ENCODE data around the gene PTOV1.
A peak's percentile ranks its signal among the peaks of the same experiment; 100 is the strongest.
"Not testable (repeated sequence)": the region's sequence is repeated elsewhere in the genome, so short reads cannot be mapped to it uniquely, and the experiment has no call there.

Gene PTOV1

DNA sequence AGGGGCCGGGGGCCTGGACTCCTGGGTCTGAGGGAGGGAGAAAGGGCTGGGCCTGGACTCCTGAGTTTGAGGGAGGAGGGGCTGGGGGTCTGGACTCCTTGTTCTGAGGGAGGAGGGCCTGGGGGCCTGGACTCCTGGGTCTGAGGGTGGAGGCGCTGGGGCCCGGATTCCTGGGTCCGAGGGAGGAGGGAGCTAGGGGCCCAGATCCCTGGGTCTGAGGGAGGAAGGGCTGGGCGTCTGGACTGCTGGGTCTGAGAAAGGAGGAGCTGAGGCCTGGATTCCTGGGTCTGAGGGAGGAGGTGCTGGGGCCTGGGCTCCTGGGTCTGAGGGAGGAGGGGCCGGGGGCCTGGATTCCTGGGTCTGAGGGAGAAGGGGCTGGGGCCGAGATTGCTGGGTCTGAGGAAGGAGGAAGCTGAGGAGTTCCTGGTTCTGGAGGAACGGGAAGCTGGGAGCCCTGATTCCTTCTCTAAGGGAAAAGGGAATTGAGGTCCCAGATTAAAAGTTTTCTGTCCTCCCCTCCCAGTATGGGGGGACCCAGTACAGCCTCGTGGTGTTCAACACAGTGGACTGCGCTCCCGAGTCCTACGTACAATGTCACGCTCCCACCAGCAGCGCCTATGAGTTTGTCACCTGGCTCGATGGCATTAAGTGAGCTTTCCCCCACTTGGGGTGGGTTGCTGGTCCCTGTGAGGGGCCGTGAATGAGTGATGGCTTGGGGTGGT is 32.1 kb upstream of the PTOV1 start:
- DNase-seq, result no peak

DNA sequence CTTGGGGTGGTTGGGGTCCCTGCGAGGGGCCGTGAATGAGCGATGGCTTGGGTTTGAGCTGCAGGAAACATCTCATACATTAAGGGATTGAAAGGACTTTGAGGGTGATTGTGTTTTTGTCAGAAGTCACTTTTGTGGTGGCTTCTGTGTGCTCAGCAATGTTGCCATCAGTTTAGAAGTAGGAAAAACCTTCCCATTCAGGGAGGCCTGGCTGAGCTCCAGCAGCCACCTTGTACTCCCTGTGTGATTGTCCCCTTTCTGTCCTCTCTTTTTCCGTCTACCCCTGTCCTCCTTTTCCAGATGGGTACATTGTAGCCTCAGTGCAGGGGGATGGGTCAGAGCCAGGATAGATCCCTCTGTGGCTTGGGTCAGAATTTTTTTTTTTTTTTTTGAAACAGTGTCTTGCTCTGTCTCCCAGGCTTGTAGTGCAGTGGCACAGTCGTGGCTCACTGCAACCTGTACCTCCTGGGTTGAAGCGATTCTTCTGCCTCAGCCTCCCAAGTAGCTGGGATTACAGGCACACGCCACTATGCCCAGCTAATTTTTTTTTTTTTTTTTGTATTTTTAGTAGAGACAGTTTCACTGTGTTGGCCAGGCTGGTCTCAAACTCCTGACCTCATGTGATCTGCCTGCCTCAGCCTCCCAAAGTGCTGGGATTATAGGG is 31.4 kb upstream of the PTOV1 start:
- DNase-seq, result not testable (repeated sequence)

DNA sequence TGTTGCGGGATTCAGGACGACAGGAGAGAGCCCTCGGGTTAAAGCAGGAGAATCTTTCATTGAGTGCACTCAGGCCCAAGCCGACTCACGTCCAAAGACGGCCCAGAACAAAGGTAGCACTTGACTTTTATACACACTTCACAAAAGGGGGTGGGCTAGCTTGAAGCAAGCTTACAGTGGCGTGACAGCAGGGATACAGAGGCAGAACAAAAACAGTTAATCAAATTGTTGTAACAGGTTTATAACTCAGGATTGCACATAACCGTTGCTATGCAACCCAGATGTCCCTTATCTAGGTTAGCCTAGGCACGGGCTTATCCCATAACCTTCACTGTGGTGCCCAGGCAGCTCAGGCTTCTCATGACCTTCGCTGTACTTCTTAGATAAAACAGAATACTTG is 30.8 kb upstream of the PTOV1 start:
- DNase-seq, result peak; percentile 25

DNA sequence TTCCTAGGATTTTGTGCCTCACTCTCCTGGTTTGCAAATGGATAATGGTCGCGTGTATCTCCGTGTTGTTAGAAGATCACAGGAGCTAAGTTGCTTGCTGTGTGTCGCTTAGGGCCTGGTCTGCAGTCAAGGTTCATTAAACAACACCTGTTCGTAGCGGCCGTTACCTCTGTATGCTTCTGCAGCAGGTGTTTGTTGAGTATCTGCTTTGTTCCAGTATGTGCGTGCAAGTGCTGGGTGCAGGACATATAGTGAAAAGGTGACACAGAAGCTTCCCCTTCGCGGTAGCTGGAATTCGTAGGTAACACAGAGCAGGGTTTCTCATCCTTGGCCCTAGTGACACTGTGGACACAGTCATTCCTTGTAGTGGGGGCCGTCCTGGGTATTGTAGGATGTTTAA is 27.5 kb upstream of the PTOV1 start:
- DNase-seq, result peak; percentile 91

DNA sequence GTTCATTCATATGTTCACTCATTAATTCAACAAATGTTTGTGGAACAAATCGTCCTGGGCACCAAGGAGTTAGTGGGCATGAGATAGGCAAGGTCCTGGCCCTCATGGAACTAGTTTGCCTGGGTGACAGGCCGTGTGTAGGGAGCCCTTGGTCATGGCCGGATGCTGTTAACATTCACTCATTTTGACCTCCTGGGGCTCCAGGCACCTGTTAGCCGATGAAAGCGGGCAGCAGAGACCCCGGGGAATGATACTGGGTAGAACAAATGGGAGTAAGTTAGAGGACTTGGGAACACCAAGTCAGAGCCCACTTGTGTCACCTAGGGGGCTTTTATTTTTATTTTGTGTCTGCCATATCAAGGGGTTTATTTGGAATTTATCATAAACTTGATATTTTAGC is 26.3 kb upstream of the PTOV1 start:
- no peak for DNase-seq

DNA sequence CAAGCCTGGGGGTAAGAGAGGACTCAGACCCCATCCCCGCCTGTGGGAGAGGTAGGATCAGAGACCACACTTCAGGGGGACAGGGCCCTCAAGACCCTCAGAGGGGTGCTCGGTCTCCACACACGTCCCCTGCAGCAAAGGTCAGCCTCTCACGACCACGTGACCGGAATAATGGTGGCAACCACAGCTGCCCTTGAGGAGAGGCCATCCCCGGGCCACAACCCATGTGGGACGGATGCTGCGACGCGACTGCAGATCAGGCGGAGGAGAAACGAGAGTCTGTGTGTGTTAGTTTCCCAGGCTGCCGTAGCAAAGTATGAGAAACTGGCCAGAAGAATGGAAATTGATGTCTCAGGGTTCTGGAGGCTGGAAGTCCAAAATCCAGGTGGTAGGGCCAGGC is 23.9 kb upstream of the PTOV1 start:
- no peak for DNase-seq

DNA sequence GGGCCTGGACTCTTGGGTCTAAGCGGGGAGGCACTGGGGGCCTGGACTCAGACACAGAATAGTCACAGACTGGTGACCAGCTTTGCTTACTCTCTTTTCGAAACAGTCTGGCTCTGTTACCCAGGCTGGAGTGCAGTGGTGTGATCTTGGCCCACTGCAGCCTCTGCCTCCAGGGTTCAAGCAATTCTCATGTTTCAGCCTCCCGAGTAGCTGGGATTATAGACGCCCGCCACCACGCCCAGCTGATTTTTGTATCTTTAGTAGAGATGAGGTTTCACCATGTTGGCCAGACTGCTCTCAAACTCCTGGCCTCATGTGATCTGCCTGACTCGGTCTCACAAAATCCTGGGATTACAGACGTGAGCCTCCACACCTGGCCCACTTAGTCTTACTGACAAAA is 21.8 kb upstream of the PTOV1 start:
- no peak for DNase-seq

DNA sequence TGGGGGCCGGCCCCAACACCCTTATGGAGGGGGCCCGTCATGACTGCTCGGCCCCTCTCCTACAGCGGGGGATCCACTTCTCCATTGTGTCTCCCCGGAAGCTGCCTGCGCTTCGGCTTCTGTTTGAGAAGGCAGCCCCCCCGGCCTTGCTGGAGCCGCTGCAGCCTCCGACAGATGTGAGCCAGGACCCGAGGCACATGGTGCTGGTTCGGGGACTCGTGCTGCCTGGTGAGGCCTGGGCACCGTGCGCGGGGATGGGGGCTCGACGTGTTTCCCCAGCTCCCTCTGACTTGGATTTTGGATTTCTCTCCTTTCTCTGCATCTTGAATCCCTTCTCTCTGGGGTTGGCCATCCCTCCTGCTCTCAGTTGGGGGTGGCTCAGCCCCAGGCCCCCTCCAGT is 21.2 kb upstream of the PTOV1 start:
- no peak for DNase-seq

DNA sequence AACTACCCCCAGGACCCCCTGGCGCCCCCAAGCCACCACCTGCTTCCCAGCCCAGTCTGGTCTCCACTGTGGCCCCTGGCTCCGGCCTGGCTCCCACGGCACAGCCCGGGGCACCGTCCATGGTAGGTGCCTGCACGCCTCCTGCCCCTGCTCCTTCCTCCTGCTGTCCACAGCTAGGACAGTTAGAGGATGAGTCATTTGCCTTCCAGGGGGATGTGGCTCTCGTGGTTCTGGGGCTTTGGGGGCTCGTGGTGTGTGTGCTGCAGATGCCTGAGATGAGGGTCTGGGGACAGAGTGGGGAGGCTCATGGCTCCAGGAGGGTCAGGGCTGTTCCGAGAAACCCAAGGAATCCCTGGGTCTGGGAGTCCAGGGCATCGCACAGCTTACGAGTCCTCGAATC is 20.2 kb upstream of the PTOV1 start:
- DNase-seq, result no peak

DNA sequence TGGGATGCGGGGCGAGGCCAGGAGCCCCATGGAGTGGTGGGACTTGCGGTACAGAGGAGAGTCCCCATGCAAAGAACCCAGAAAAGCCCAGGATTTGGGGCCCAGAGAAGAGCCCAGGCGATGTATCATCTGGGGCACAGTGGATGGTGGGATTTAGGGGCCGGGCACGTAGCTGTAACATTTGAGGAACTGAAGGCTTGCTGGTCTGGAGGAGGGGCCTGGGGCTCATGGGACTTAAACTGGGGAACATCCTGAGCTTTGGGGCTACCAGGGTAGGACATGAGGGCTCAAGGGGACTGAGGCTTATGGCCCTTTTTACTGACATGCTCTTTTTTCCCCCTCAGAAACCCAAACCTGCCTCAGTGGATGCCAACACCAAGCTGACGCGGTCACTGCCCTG is 19.4 kb upstream of the PTOV1 start:
- no peak for DNase-seq

DNA sequence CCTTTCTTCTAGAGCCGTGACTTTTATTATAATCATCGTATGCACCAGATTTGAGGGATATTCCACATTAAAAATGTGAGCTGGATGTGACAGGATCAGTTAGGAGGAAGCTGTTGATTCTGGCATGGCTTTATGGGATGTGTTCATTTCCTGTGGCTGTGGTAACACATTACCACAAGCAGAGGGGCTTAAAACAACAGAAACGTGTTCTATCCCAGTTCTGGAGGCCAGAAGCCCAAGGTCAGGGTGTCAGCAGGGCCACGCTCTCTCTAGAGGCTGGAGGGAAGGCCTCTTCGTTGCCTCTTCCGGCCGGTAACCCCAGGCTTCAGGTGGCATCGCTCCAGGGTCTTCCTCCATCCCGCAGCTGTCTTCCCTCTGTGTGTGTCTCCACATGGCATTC is 18.4 kb upstream of the PTOV1 start:
- no peak for DNase-seq

DNA sequence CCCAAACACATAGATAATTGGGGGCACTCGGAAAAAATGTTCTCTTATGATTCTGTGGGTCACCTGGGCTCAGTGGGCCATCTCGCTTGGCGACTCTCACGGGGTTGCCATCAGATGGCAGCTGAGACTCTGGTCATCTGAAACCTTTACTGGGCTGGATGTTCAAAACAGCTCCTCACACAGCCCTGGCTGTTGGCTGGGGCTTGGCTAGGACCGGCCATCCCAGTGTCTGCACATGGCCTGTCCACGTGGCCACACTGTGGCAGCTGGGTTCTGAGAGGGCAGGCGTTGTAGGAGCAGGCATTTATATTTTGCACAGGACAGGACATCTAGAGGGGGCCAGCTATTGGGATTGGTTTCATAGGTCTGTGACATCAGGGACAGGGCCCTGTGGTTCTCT is 17.4 kb upstream of the PTOV1 start:
- DNase-seq, result no peak

DNA sequence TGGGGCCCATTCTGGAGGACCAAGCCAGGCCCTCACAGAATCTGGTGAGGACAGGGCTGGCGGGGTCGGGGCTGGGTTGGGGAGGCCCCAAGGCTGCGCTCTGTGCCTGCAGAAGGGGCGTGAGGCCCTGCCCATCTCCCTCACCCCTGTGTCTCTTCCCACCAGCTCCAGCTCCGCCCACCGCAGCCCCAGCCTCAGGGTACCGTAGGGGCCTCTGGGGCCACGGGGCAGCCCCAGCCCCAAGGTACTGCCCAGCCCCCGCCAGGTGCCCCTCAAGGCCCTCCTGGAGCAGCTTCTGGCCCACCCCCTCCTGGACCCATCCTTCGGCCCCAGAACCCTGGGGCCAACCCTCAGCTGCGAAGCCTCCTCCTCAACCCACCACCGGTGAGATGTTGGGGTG is 15.4 kb upstream of the PTOV1 start:
- DNase-seq, result no peak

DNA sequence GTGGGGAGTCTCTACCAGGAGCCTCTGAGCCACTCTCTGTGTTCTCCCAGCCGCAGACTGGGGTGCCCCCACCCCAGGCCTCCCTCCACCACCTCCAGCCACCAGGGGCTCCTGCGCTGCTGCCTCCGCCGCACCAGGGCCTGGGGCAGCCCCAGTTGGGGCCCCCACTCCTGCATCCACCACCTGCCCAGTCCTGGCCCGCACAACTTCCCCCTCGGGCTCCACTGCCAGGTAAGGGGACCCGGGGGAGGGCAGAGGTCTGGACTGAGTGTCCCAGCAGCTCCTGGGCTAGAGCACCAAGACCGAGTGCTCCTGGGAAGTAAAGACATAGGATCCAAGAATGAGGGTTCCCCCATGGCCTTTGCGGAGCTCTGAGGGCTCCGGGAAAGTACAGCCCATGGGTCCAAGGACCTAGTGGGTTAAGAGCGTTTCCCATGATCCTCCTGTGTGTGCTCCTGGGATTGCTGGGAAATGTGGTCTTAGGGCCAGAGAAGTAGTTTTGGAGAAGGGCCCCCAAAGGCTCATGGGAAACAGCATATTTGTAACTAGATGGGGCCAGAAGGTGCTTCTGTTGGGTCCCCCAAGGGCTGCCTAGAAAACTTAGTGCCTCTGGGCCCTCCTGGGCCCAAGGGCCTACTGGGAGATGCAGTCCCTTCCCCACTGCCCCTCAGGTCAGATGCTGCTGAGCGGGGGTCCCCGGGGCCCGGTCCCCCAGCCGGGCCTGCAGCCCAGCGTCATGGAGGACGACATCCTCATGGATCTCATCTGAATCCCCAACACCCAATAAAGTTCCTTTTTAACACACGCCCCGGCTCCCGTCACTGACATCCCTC is 14.6 kb upstream of the PTOV1 start:
- no peak for DNase-seq

DNA sequence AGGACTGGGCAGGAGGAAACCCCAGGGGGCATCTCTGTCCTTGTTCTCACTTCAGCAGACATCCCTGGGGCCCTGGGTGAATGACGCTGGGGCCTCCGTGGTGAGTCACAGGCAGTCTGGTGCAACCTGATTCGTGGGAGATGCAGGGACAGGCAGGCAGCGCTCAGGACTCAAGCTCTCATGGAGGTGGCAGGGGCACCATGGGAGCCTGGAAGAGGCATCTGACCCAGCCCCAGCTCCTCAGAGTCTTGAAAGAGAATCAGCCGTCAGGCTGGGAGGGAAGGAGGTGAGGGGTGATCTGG is 14.0 kb upstream of the PTOV1 start:
- no peak for DNase-seq

DNA sequence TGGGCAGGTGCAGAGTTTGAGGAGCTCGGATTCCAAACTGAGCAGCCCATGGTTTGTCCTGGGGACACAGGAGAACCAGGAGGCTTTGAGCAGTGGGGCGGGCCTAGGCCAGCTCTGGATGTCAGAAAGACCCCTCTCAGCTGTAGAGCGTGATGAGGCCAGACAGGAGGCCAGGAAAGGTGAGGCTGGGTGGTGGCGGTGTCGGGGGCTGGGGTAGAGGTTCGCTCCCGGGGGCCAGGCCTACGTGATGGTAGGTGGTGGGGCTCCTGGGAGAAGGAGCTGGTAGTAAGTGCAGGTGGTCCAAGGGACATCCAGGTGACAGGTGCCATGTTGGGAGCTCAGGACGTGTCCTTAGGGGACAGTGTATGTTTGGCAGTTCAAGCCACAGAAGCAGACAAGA is 13.5 kb upstream of the PTOV1 start:
- DNase-seq, result no peak

DNA sequence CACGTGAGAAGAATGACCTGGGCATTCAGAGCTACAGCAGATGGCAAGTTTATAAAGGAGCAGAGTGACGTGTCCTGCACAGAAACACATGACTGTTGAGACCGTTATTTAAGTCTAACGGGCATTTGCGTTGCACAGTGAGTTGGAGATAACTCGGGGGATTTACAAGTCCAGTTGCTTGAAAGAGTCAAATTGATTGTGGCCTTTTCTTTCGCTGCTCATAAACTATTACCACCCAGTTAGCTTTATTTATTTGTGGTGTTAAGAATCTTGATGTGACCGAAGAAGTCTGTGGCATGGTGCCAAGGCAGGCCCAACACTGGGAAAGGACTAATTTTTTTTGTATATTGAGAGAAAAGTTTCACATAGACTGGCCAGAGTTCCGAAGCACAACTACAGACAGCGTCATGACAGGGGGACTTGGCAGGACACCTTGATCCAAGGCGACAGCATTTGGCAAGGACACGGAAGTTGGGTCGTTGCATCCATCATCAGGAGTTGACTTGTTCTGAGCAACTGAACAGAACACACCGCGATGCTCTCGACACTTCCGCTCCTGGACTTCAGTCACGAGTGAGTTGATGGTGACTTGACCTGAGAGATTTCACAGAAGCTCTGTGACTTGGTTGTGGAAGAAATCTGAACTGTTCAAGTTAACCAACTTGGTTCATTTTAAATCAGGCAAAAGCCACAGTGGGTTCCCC is 11.9 kb upstream of the PTOV1 start:
- no peak for DNase-seq

DNA sequence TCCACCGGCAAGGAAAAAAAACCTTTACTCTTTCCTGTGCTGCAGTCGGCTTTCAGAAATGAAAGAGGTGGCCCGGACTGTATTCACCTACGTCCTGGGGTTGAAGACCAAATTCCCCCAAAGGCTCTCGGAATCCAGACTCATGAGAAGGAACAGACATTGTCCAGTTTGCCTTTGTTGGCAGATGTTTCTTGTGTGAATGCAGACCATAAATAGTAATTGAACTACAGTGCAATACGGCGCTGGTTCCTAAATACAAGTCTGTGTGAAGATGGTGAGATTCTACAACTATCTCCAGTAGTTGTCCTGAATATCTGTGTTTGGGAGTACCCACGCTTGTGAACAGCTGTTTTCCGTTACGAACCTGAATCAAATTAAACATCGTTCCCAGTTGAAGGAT is 11.2 kb upstream of the PTOV1 start:
- no peak for DNase-seq

DNA sequence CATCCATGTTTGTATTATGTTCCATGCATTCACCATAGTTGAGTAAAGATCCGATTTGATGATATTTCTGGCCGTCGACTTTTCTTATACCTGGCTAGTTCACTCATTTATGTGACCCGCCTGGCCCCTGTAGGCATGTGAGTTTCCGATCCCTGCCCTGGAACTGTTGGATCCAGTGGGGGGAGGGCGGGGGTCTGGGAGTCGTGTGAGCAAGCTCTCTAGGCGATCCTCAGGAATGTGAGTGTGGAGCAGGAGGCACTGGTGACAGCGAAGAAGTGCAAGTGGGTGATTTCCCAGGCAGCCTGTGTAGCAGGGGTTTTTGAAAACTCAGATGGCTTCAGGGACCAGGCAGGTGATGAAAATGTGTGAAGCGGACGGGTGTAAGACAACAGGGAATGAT is 10.6 kb upstream of the PTOV1 start:
- no peak for DNase-seq

DNA sequence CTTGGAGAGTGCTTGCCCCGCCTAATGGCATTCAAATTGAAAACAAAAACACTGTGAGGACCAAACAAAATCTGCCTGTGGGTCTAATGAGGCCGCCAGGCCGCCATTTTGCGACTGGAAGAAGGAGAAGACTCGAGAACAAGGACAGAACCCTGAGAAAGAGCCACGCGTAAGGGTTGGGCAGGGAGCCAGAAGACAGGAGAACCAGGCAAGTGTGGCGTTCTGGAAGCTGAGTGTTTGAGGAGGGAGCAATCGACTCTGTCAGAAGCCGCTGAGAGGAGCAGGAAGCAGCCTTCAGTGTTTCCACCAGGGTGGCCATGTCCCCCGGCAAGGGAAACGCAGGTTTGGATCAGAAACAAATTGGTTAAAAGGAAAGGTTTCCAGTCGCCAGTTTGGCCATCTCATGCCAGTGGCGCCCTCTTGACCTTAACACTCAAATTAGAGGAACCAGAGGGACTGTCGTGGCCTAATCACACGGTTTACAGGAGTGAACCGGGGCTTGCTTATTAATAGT is 10.2 kb upstream of the PTOV1 start:
- no peak for DNase-seq

DNA sequence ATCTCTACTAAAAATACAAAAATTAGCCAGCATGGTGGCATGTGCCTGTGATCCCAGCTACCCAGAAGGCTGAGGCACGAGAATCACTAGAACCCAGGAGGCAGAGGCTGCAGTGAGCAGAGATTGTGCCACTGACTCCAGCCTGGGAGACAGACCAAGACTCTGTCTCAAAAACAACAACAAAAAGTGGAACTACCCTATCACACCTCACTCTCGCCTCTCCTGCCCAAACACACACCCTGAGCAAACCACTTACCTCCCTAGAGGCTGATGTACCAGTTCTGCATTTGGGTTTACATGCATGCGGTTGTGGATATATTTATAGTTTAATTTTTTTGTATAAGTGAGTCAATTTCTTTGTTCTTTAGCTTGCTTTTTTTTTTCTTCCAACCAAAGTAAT is 7.7 kb upstream of the PTOV1 start:
- no peak for DNase-seq

DNA sequence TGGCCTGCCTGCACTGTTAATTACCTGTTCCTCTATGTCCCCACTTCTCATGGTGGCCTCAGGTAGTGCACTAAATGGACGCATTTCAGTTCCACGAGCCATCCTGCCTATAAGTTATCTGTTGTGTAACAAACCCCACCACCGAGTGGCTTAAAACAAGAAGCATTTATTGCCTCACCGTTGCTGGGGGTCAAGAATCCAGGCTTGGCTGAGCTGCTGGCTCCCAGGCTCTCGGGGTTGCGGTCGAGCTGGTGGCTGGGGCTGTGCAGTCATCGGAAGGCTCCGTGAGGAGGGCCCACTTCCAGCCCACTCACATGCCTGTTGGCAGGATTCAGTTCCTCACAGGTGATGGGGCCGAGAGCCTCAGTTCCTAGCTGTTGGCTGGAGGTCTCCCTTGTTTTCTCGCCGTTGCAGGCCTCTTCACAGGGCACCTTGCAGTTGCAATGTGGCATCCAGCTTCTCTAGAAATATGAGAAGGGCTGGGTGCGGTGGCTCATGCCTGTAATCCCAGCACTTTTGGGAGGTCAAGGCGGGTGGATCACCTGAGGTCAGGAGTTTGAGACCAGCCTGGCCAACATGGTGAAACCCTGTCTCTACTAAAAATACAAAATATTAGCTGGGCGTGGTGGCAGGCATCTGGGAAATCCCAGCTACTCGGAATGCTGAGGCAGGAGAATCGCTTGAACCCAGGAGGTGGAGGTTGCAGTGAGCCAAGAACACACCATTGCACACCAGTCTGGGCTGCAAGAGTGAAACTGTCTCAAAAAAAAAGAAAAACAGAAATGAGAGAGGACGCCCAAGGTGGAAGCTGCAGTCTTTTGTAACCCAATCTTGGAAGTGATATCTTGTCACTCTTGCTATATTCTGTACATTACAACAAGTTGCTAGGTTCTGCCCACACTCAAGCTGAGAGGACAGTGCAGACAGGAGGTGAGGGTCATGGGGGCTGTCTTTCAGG is 6.5 kb upstream of the PTOV1 start:
- no peak for DNase-seq
